Heart left ventricle (tissue), 16 donors: Measurements from ENCODE around the gene RAD51C. TPM values are rescaled to one million over a fixed set of nuclear protein-coding genes. Genes with fewer than 3 reads are reported as not detected.

Source experiments
- ATAC-seq, 4 donors: fragments of 200-7000 bp; cut with Tn5 transposase; one replicate each; pipeline ENCODE4 v1.9.1; 2020 to 2022; ENCODE audit warnings: moderate library complexity in 4 of 4, mild to moderate bottlenecking in 3 of 4, moderate number of reproducible peaks in 1 of 4
- DNase-seq, 5 donors: peaks; one replicate each; pipeline ENCODE4 v3.0.0-alpha.2; 2020
- H3K27ac ChIP-seq, 12 donors: fragments of 200-600 bp; sonication (generic) in 4 of 12; one replicate each; pipeline versions ENCODE4 v1.5.0 to v1.8.0; 2016 to 2022; ENCODE audit warnings: mild to moderate bottlenecking in 2 of 12
- H3K27me3 ChIP-seq, 9 donors: fragments of 200-600 bp; sonication (generic) in 2 of 9; one replicate each; pipeline versions ENCODE4 v1.5.1 to v1.8.0; 2016 to 2022; ENCODE audit warnings: mild to moderate bottlenecking in 3 of 9
- H3K36me3 ChIP-seq, 9 donors: fragments of 200-600 bp; sonication (generic) in 2 of 9; one replicate each; pipeline versions ENCODE4 v1.5.0 to v1.8.0; 2018 to 2022; ENCODE audit warnings: mild to moderate bottlenecking in 2 of 9
- H3K4me1 ChIP-seq, 12 donors: fragments of 200-600 bp; sonication (generic) in 4 of 12; one replicate each; pipeline versions ENCODE4 v1.5.0 to v1.8.0; 2016 to 2022; ENCODE audit warnings: mild to moderate bottlenecking in 3 of 12
- H3K4me3 ChIP-seq, 12 donors: fragments of 200-600 bp; sonication (generic) in 4 of 12; one replicate each; pipeline versions ENCODE4 v1.5.0 to v1.8.0; 2017 to 2022; ENCODE audit warnings: mild to moderate bottlenecking in 9 of 12, moderate library complexity in 4 of 12
- H3K9me3 ChIP-seq, 12 donors: fragments of 200-600 bp; sonication (generic) in 4 of 12; one replicate each; pipeline versions ENCODE4 v1.5.0 to v1.8.0; 2016 to 2022; ENCODE audit warnings: mild to moderate bottlenecking in 1 of 12
- CTCF ChIP-seq, 12 donors: fragments of 200-600 bp; sonication (generic) in 4 of 12; IDR thresholded peaks; one replicate each; pipeline versions ENCODE4 v1.5.0 to v1.8.0; 2018 to 2022; ENCODE audit warnings: antibody characterized with exemption in 12 of 12, mild to moderate bottlenecking in 5 of 12
- POLR2A ChIP-seq, 2 donors: fragments of 450-650 bp; IDR thresholded peaks; one replicate each; pipeline ENCODE4 v1.6.1; 2017; ENCODE audit warnings: antibody characterized with exemption in 2 of 2, mild to moderate bottlenecking in 2 of 2, moderate library complexity in 2 of 2
- WGBS, 4 donors: extraction: QIAGEN DNeasy Blood & Tissue Kit in 2 of 4; methylation state at CpG; one replicate each; pipeline versions ENCODE4 v1.1.5 to v1.1.7; 2013 to 2018; 5-methylcytosine and 5-hydroxymethylcytosine counted together
- intact Hi-C, 10 donors: fragments of 100-400 bp; cut with DNase I; formaldehyde crosslinking; loops; one replicate each; pipeline versions ENCODE4 v1.11.1 to v1.14.2; 2022
- polyA plus RNA-seq, 2 donors: library from polyadenylated mRNA; stranded (reverse); fragments of 200-250 nt; gene quantifications; one replicate each; pipeline ENCODE4 v1.2.3, GENCODE V29; 2013
- total RNA-seq, 9 donors: library from RNA; depleted of rRNA in 2 of 9; stranded (reverse); fragments of >200 nt in 2 of 9; fragmentation: NEBNext Ultra II Directional in 3 of 9; extraction: Animal tissue kit (Norgen Biotek cat#: 25700) in 3 of 9; gene quantifications; one replicate each; pipeline versions ENCODE4 v1.1.0 to v1.2.4, GENCODE V29; 2016 to 2023
- donor health status: ischemic (EF 13 %, LVEDD 7.1; RV severe dilation, severe dysfunction).
- donor health status: healthy with polysubstance abuse.
- donor health status: DM: no; HTN: yes; CAD: no.
- donor health status: DM: no; HTN: no; CAD: no.
- donor health status: ischemic (EF 25% LVEDD 6.9; RV normal size, moderate dysfunction).
- donor health status: ischemic (EF 25% LVEDD 5.7; RV mildly dilated, moderate dysfunction).
- donor health status: healthy.
- donor health status: DM: yes; HTN: yes; CAD: no.
- donor health status: ischemic (EF 35%, LVEDD 5.7; RV mildly dilated, moderate dysfunction).
- donor health status: nonischemic (EF 11% LVEDD 7.7; RV severe dilation, severe dysfunction).
- donor health status: DM: yes; HTN: yes; CAD: no.
- donor health status: PGD.
- donor health status: ischemic (EF 29% LVEDD 5.4; RV normal size, mild dysfunction).
- donor health status: nonischemic (EF 23%, LVEDD 6.1; RV moderate dilation, normal function).

The RAD51C gene
- total and polyA plus RNA-seq, 11 donors, result 17.1 to 48.9 (median 39.6) TPM

- TF ChIP-seq POLR2A (IDR thresholded peaks at IDR 0.05) (no peak), CTCF (IDR thresholded peaks at IDR 0.05) (no peak)
- WGBS, 4 donors, result 89 to 93% (median 90%) methylated on average over 8 of the region's 8 CpGs
- no peak for DNase-seq
- no peak for ATAC-seq
- Histone ChIP-seq H3K9me3 (no peaks in the 10 kb centered on the region), H3K4me1 (peaks cover 0 to 21% (median 6%) of the 10 kb centered on the region in 12 donors), H3K4me3 (no peak overlapping the region), H3K36me3 (no peaks in the 10 kb centered on the region), H3K27ac (no peak overlapping the region), H3K27me3 (peaks cover 0 to 76% (median 31%) of the 10 kb centered on the region in 9 donors)
- intact Hi-C loops, result no loop called here
Observed at GRCh38 chr17:58758890-58759289, 66.5 kb downstream of the RAD51C start.

DNA sequence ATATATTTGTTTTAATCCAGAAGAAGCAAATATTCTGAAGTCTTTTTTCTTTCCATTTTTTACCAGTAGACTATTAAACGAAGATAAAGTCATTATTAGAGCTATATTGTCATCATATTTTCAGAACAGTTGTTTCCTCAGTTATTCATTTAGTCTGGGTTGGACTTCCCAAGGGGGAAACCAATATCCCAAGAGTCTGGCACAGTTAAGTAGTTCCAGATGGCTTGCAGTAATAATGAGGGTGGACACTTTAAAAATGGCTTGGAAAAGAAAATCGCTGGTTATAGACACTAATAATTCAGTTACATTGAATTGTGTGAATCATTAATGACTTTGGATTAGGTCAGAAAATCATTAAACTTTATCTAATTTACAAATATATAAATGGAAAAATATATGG, 67.1 kb downstream of the RAD51C start:
- peaks cover 0 to 21% (median 6%) of the 10 kb centered on the region in 12 donors for H3K4me1 ChIP-seq
- peaks cover 0 to 71% (median 31%) of the 10 kb centered on the region in 9 donors for H3K27me3 ChIP-seq
- intact Hi-C loops, result no loop called here
- no peaks in the 10 kb centered on the region for H3K9me3 ChIP-seq
- no peak for TF ChIP-seq CTCF (IDR thresholded peaks at IDR 0.05)
- no peak for TF ChIP-seq POLR2A (IDR thresholded peaks at IDR 0.05)
- ATAC-seq, result no peak
- DNase-seq, result no peak
- WGBS, 4 donors, result 66 to 75% (median 75%) methylated on average over 2 of the region's 2 CpGs
- H3K4me3 ChIP-seq, result no peak overlapping the region
- no peak overlapping the region for H3K27ac ChIP-seq
- no peaks in the 10 kb centered on the region for H3K36me3 ChIP-seq

DNA sequence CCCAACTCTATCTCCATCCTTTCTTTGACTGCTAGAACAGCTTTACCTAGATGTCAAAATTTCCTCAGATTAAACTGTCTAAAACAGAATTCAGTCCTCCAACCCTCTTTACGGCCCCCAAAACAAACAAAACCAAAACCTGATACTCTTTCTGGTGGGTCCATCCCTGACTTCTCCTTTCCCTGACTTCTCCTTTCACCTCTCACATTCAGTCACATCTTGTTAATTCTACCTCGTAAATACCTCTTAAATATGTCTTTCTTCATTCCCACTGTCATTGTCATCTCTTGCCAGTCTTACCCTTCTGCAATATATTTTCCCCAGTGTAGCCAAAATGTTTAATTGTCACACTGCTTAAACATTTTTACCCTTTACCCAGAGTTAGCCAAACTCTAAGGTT, 67.8 kb downstream of the RAD51C start:
- DNase-seq (no peak), ATAC-seq (no peak)
- intact Hi-C loops, result no loop called here
- no peak overlapping the region for H3K4me3 ChIP-seq
- peaks cover 0 to 21% (median 6%) of the 10 kb centered on the region in 12 donors for H3K4me1 ChIP-seq
- H3K9me3 ChIP-seq, result no peaks in the 10 kb centered on the region
- H3K27ac ChIP-seq, result no peak overlapping the region
- WGBS, 4 donors, result 82 to 91% (median 87%) methylated on average over 2 of the region's 2 CpGs
- no peaks in the 10 kb centered on the region for H3K36me3 ChIP-seq
- H3K27me3 ChIP-seq, result peaks cover 0 to 64% (median 31%) of the 10 kb centered on the region in 9 donors
- TF ChIP-seq CTCF (IDR thresholded peaks at IDR 0.05) (no peak), POLR2A (IDR thresholded peaks at IDR 0.05) (no peak)

DNA sequence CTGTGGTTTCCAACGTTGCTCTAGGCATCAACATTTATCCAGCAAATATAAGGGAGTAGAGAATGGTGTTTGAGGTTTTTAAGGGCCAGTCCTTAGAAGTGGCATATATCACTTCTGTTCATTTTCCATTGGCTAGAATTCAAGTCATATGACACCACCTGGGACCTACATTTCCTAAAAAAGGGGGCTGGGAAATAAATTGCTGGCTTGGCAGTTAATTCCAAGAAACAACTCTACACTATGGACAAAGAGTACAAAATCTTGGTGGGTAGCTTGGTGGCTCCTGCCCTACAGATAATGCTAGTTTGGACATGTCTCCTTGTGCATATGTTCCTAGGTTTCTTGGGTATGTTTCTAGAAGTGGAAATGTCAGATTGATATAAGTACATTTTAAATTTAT, 70.9 kb downstream of the RAD51C start:
- Histone ChIP-seq H3K27me3 (peaks cover 0 to 36% (median 14%) of the 10 kb centered on the region in 9 donors), H3K9me3 (no peaks in the 10 kb centered on the region), H3K27ac (no peak overlapping the region), H3K4me3 (no peak overlapping the region), H3K4me1 (no peaks in the 10 kb centered on the region), H3K36me3 (no peaks in the 10 kb centered on the region)
- whole genome bisulfite sequencing, 4 donors, result 46 to 62% (median 52%) methylated on average over 1 of the region's 1 CpG
- DNase-seq (no peak), ATAC-seq (no peak)
- no peak for TF ChIP-seq CTCF (IDR thresholded peaks at IDR 0.05)
- TF ChIP-seq POLR2A (IDR thresholded peaks at IDR 0.05), result no peak
- intact Hi-C loops, result no loop called here
